GM18858 (cell line): ENCODE results near the gene CERS5.

Source experiments
- ATAC-seq: cut with Tn5 transposase; IDR thresholded peaks from one replicate; pipeline ENCODE4 v1.9.1; 2021; ENCODE audit not compliant: unreplicated experiment

The CERS5 gene, protein sequence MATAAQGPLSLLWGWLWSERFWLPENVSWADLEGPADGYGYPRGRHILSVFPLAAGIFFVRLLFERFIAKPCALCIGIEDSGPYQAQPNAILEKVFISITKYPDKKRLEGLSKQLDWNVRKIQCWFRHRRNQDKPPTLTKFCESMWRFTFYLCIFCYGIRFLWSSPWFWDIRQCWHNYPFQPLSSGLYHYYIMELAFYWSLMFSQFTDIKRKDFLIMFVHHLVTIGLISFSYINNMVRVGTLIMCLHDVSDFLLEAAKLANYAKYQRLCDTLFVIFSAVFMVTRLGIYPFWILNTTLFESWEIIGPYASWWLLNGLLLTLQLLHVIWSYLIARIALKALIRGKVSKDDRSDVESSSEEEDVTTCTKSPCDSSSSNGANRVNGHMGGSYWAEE

DNA sequence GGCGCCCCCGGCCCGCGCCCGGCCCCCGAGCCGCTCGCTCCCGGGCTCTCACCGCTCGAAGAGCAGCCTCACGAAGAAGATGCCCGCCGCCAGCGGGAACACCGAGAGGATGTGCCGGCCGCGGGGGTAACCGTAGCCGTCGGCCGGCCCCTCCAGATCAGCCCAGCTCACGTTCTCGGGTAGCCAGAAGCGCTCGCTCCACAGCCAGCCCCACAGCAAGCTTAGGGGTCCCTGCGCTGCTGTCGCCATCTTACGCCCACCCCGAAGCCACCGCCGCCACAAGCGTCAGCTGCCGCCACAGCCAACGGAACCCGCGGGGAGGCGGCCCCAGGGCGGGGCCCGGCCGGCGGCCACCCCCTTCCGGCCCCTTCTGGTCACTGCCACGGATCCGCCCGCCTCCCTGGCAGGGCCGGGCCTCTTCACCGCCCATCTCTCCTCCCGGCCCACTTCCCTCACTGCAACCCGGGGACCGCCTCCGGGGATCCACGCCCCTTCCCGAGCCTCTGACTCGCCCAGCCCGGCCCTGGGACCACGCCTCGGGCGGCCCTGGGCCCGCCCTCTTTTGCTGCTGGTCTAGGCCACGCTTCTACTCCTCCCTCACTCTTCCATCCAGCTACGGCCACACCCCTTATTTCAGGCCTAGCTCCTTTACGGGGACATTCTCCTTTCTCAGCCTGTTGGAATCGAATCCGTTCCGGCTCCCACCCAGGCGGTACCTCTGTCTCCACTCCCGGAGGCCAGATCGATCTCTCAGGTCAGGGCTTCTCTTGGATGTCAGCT lies at the start of gene CERS5:
CERS5 (minus strand) TSS at position 321 of the 780 bp plus-strand sequence; CDS start at position 249, 72 bp downstream.
- peak; percentile 93 for ATAC-seq

GRCh38 chr12:50215033-50215432 lies 47.9 kb upstream of the CERS5 start:
- no peak for ATAC-seq

DNA sequence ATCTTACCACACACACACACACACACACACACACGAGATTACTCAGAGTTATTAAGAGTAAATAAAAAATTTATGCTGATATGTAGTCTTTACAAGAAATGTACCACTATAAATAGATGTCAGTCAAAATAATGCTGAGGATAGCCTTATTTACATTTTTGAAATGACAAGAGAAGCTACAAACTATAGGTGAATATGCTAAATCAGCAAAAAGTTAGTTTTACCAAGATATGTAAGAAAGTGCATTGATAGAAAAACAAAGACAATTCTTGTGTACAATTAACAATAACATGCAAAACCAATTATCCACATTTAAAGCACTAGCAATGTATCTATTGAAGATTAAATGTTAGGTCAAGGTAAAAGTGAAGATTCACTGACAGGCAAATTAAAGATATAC lies 46.8 kb upstream of the CERS5 start:
- ATAC-seq = no peak

GRCh38 chr12:50213439-50213838 lies 46.3 kb upstream of the CERS5 start:
- no peak for ATAC-seq

DNA sequence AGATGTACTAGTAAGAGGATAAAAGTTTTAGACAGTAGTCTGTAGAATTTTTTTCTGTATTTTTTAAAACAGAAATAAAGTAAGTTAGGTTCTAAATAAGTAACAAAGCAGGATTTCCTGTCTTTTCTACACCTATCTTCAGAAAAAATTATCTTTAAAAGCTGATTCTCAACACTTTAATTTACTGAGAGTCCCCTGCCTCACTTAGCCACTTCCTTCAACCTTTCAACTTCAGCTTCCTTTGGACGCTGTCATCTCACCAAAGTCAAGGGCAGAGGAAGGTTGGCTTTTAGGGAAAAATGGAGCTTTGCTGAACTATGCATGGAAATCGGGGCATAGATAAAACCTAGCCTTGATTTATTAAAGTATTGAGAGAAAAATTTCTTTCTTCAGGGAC lies 44.9 kb upstream of the CERS5 start:
- no peak for ATAC-seq

- ATAC-seq = no peak
Observed at GRCh38 chr12:50211392-50212070, 44.4 kb upstream of the CERS5 start.

DNA sequence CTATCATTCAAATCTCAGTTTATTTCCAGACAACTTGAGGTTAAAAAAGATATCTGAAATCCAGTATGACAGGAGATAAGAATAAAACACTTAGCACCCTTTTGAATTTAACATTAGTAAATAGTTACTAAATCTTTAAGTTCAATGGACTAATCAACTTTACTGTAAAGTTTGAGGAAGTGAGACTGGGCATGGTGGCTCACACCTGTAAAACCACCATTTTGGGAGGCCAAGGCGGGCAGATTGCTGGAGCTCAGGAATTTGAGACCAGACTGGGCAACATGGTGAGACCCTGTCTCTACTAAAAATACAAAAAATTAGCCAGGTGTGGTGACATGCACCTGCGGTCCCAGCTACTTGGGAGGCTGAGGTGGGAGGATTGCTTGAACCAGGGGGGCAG lies 40.3 kb upstream of the CERS5 start:
- no peak for ATAC-seq

DNA sequence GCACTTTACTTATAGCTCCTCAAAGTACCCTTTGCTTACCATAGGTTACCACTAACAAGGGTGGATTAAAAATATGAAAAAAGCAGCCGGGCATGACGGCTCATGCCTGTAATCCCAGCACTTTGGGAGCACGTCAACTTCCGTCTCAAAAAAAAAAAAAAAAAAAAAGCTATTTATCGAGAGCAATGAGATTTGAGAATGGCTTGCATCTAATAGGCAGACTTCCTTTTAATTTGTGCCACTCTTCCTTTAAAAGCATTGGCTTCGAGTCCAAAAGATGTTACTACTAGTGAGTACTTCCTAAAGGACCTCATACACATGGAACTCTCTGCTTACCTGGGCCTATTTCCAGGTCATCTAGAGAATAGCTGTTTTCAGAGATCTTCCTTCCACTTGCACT lies 38.5 kb upstream of the CERS5 start:
- no peak for ATAC-seq

DNA sequence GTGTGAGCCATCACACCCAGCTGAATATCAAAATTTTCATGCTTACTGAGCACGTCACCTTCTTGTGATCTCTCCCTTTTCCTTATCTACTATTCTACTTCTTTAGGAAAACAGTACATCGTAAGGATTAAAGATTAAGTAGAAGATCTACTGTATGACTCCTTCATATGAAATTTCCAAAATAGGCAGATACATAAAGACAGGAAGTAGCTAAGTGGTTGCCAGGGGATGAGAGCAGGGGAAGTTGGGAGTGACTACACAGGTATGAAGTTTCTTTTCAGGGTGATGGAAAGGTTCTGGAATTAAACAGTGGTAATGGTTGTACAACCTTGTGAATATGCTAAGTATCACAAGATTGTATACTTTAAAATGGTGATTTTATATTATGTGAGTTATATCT lies 36.5 kb upstream of the CERS5 start:
- ATAC-seq = no peak

DNA sequence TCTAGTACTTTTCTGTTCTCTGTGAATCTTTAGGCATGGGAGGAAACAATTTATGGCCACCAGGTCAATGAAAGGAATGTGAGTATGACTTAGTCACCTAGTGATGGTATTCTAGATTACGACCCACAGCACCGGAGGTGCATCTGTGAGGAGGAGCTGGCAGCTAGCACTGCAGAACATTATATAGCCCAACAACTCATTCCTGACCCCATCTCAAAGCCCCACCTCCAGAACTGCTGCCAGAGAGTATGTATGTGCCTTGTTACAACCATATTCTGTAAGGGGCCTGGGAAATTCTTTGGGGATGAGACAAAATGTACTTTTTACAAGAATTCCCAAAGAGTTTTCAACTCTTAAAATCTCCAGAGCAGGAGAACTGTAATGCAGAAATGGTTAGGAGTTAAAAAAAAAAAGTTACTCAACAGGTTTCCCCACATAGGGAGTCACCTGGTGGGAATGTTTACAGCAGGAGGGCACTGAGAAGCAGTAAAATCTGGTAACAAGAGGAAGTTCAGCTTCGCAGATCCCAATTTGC lies 34.9 kb upstream of the CERS5 start:
- ATAC-seq = no peak

GRCh38 chr12:50200552-50201273 lies 33.5 kb upstream of the CERS5 start:
- ATAC-seq = no peak

GRCh38 chr12:50198829-50199228 lies 31.7 kb upstream of the CERS5 start:
- ATAC-seq = no peak

GRCh38 chr12:50197297-50197727 lies 30.1 kb upstream of the CERS5 start:
- ATAC-seq = no peak

DNA sequence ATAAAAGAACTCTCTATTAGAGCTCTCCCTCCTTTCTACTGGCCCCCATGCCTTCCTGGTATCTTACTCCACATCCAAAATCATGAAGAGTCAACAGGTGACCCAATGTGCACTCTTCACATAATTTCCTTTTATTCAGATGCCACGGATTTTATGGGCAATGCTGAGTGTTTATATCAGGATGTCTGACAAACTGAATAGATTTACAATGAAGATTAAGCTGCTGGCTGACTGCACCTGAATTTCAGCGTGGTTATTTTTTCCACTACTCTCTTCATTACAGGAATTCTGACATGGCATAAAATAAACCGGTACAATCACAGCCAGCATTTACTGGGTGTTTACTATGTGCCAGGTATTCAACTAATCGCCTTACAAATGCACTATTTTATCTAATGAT lies 29.4 kb upstream of the CERS5 start:
- ATAC-seq = no peak

DNA sequence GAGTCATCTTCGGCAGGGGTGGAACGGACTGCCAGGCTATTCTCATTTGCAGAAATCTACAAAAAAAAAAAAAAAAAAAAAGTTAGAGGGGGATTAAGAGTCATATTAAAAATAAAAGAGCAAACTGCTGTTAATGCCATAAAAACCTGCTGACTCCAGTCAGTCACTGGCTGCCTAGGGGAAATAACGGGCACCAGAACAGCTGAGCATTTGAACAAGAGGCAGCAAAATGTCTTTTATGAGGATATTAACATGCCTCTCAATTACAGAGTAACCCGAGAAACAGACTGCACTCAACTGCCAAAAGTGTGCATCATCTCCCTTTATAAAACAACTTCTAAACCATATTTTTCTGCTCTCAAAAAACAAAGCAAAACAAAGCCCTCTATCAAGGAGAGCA lies 28.7 kb upstream of the CERS5 start:
- ATAC-seq = no peak

GRCh38 chr12:50192908-50193307 lies 25.7 kb upstream of the CERS5 start:
- no peak for ATAC-seq

- ATAC-seq = no peak
Observed at GRCh38 chr12:50192236-50192635, 25.1 kb upstream of the CERS5 start.

DNA sequence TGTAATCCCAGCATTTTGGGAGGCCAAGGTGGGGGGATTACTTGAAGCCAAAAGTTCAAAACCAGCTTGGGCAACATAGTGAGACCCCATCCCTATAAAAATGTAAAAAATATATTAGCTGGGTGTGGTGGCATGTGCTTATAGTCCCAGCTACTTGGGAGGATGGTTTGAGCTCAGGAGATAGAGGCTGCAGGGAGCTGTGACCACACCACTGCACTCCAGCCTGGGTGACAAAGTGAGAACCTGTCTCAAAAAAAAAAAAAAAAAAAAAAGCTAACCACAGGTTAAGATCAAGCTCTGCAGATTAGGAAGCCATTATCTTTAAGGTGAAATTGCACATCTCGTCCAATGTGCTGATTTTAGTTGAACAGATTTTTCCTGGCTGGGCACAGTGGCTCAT lies 23.7 kb upstream of the CERS5 start:
- ATAC-seq = no peak

DNA sequence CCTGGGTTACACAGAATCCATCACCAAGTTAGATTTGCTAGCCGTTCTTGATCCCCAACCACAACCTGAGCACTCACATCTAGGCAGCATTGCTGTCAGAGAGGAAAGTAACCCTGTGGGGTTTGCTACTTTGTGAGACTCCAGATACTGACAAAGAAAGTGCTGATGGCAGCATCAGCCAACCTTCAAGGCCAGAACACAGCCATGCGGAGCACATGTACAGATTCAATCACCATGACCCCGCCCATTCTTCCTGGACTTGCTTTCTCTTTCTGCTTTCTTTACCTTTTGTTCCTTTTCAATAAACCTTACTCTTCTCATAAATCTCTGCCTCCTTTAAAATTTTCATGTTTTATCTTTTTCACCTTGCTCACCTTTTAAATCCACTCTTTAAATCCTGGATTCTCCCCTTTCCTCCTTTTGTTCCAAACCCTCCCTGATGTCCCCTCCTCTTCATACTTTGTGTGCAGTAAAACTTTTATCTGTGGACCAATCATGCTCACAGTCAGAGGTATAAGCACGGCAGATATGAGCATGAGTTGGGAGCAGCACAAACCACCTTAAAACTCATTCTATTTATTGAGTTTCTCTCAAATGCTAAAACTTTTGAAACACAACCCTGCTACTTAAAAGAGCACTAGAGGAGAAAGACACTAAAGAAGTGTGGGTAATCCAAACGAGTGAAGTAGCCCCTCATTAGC lies 21.9 kb upstream of the CERS5 start:
- no peak for ATAC-seq

GRCh38 chr12:50188241-50188781 lies 21.1 kb upstream of the CERS5 start:
- no peak for ATAC-seq
